ENCODE measurements around the gene MSANTD2.

Gene MSANTD2

DNA sequence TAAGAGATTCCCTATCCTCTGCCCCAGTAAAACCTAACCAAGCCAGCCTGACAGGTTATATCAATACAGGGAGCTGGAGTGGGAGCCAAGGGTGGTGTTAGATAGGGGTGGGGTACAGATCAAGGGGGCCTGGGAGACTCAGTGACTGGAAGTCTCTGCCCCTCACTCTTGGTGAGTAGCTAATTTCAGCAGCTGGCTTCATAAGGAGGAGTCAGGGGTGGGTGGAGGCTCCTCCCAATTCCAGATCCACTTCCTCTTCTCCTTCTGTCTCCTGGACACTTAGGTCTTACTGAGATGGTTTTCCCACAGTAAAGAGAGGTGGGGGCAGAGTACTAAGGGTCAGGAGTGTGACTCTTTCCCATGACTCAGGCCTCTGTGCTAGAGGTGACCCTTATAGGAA is 47.0 kb downstream of the MSANTD2 start:
- no peak for DNase-seq (ENCODE audit: low read depth)

DNA sequence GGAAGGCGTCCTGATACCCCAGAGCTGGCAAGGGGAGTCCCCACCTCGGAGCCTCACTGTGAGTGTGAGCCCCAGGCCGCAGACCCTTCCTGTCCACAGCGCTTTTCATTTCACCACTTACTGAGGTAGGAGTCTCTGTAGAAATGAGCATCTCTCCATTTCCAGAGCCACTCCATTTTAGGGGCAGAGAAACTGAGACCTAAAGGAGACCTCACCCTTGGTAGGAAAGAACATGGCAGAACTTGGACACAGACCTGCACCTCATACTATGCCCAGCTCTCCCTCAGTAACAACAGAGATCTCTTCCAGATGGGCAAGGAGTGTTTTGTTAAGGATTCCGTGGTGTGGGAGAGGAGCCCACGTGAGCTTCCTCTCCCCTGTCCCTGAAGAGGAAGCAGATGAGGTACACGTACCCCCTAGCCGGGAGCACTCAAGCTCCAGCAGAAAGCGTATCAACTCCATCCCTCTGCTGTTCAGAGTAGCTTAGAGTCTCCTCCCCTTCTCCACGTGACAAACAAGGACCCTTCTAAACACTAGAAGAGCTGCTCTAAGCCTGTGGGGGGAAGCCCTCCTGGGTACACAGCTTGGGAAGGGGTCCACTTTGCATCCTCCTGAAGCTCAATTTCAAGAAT is 47.6 kb downstream of the MSANTD2 start:
- no peak for DNase-seq (ENCODE audit: low read depth)

DNA sequence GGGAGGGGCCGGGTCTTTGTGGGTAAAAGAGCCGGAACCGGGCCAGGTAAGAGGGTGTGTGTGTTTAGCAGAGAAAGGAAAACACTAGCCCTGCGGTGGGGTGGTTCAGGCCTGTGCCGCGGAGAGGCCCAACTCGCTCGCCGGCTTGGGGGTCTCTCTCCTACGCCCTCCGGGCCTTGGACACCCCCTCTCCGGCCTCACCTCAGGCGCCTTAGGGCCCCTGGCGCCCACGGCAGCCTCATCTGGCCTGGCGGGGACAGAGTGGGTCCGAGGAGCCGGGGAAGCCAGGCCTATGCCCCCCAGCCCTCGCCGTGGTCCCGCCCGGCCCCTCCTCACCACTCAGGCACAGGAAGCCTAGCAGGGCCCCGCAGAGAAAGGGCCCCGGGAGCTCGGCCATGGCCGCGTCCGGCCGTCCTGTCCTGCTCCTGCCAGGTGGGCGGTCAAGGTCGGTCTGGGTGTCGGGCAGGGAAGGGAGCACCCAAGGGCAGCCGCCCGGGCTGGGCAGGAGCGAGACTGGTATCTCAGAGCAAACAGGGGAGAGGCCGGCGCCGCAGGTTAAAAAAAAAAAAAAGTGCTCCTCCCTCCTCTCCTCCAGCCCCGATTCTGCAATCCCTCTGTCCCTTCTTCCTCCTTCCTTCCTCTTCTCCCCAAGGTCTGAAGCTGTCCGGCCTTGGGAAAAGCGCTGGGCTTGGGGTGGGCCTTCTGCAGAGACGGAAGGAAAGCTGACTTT is 48.3 kb downstream of the MSANTD2 start, which contains the start of gene VSIG2:
Gene VSIG2, minus strand, starts transcription at position 515 of the 730 bp plus-strand sequence. Its CDS starts 118 bp downstream, at position 397.
- DNase-seq (ENCODE audit: low read depth): no peak

DNA sequence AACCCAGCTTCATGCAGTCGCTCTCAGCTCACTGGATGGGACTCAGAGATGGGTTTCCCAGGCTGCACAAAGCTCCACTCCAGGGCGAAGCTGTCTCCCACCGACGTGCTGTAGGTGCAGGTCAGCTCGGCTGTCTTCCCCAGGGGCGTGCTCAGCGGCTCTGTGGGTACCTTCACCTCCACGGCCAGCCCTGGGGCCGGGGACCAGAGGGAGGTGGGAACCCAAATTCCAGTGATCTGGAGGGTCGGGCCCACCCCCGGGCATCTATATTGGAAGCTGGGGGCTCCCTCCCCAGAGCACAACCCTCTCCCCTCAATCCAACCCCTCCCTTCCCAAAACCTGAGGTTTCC is 48.8 kb downstream of the MSANTD2 start:
- DNase-seq (ENCODE audit: low read depth): no peak

- DNase-seq (ENCODE audit: low read depth): no peak
These were observed 50.3 kb downstream of the MSANTD2 start for GRCh38 chr11:124749912-124750311.

DNA sequence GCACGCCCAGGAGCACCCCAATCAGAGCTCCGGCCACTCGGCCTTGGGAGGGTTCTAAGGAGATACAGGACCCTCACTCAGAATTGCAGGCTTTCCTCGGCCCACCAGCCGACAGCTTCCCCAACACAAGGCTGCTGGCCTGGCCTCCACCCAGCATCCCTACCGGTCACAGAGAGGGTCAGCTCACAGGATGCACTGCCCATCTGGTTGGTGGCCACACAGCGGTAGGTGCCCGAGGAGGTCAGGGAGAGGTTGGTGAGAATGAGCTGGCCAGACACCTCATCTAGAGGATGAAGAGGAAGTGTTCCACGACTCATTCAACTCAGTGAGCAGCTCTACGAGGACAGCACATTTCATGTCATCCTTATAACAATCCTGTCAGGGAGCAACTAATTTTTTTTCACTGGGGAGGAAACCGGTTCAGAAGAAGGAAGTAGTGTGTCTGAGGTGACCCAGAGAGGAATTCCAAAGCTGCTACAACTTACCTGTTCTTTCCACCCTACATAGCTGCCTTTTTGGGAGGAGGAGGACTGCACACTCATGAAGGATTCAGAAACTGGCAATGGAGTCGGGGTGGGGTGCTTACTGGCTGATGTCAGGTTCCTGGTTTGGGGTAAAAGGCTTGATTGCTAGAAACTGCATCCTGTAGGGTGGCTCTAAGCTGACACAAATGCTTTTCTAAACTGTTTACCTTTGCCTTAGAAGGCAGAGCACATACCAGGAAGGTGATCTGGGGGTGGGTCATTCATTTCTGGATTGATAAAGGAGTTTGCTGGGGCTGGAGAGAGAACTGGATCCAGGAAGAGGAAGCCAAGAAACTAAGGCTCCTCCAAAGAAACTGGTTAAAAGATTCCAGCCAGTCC is 51.5 kb downstream of the MSANTD2 start:
- DNase-seq (ENCODE audit: low read depth): no peak

DNA sequence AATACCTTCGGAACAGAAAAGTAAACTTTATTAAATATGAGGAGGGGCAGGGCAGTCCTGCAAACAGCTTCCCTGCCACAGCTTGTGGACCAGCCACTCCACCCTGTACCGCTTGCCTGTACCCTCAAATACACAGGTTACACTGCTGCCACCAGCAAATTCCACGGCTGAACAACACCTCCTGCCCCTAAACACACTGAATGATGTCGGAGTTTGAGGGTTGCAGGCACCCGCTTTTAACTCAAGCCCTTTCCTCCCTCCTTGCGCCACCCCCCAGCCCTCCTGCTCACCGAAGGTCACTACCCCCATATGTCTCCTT is 52.1 kb downstream of the MSANTD2 start:
- no peak for DNase-seq (ENCODE audit: low read depth)

DNA sequence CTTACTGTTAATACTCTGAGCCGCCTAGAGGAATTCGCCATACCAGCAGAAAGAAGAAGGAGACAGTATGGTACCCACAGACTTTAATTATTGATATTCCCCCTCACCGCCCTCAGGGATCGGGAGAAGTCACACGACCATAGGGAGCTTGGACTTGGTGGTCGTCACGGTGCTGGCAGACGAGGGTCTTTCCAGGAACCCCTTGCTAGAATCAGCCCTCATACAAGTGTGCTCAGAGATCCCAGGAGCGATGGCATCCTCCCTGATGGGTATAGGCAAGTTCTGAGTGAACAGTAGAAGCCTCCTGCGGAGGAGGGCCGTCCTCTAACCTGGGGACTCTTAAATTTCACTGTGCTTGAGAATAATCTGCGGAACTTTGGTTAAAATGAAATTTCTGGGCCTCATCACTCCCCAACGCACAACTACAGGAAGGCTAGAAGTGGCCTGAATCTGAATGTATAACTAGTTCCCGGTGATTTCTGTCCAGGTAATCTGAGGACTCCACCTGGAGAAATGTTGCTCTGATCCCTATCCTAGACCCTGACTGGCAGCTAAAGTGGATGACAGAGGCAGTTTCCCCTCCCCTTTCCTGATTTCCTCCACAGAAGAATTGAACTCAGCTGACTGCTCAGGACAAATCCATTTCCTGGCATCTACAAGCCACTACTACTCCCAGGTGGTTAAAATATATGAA is 52.7 kb downstream of the MSANTD2 start:
- DNase-seq (ENCODE audit: low read depth): no peak

GRCh38 chr11:124746621-124747243 is 53.5 kb downstream of the MSANTD2 start:
- DNase-seq (ENCODE audit: low read depth): peak; percentile 67

- DNase-seq (ENCODE audit: low read depth): no peak
These were observed 54.2 kb downstream of the MSANTD2 start for GRCh38 chr11:124745835-124746620.

DNA sequence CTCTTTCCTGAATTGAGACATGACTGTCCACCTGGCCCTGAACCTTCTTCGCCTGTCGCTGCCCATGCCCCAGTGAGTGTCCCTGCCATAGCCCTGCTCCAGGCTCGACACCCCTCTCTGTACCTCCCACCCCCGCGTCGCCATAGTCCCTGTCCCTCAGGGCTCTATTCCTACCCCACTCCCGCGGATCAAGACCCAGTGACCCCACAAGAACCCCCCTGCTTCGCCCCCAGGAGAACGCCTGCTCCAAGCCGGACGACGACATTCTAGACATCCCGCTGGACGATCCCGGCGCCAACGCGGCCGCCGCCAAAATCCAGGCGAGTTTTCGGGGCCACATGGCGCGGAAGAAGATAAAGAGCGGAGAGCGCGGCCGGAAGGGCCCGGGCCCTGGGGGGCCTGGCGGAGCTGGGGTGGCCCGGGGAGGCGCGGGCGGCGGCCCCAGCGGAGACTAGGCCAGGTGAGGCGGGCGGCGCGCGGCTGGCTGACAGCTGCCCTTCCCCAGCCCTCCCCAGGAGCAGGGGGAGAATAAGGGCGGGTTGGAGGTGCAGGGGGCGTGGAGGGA is 54.9 kb downstream of the MSANTD2 start:
- no peak for DNase-seq (ENCODE audit: low read depth)

DNA sequence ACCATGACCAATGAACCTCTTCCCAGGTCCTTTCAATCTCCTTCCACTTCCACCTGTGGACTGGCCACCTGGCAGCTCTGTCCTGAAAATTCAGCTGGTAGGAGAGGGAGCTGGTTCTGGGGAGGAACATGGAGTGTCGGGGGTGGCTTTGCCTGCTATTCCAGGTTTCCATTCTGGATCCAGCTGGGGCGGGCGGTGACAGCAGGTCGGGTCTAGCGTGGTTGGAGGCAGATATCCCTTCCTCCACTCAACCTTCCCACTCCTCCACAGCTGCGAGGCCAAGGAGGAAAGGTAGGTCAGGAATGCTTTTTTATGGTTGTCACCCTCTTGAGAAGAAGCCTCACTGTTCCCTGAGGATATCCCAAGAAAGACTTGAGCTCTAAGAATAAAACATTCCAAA is 57.2 kb downstream of the MSANTD2 start:
- no peak for DNase-seq (ENCODE audit: low read depth)

DNA sequence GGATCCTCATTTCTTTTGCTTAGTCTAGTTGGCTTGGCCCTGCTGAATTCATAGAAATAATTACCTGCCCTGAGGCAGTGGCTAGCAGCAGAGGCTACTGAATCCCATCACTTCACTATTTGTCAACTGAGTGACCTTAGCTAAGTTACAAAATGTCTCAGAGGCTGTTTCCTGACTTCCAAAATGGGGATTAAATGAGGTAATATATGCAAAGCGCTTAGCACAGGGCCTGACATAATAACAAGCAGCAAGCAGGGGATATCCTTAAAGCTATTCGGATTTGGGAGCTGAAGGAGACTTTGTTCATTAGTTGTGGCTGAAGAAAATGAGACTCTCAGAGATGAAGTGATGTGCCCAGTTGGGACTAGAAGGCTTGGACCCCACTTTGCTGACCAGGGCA is 57.7 kb downstream of the MSANTD2 start:
- DNase-seq (ENCODE audit: low read depth): no peak

GRCh38 chr11:124740277-124740882 is 59.8 kb downstream of the MSANTD2 start:
- DNase-seq (ENCODE audit: low read depth): peak; percentile 35

DNA sequence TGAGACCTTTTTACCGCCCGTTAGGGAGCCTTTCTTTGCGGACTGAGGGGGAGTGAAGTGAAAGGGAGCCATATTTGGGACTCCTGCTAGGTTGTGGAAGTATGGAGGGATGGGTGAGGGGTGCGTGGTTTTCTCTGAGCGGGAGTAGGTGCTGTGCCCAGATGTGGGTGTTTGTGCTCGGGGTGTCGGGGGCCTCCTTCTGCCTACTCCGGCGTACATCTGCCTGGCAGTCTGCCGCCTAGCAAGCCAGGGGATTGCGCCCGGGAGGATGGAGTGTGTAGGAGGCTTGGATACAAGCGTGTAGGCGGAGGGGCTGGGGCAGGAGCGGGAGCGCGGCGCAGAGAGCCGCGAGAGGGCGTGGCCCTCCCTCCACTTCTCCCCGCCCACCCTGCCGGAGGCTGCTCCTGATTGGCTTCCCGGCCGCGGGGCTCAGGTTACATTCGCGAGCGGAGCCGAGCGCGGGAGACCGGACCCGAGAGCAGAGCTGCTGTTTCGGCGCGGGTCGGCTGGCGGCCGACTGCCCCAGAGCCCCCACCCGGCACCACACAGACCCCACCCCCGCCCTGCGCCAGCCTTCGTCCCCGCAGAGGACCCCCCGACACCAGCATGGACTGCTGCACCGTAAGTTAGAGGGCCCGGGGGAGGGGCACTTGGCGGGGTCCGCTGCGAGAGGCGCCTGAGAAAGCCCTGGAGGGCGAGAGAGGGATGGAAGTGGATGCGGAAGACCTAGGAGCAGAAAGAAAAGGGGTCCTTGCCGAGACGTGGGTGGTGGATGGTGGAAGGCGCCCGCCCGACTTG is 60.5 kb downstream of the MSANTD2 start, which contains the start of gene NRGN:
Gene NRGN, plus strand, starts transcription at position 464 of the 798 bp plus-strand sequence. Its CDS starts 143 bp downstream, at position 607.
- DNase-seq (ENCODE audit: low read depth): peak; percentile 73

DNA sequence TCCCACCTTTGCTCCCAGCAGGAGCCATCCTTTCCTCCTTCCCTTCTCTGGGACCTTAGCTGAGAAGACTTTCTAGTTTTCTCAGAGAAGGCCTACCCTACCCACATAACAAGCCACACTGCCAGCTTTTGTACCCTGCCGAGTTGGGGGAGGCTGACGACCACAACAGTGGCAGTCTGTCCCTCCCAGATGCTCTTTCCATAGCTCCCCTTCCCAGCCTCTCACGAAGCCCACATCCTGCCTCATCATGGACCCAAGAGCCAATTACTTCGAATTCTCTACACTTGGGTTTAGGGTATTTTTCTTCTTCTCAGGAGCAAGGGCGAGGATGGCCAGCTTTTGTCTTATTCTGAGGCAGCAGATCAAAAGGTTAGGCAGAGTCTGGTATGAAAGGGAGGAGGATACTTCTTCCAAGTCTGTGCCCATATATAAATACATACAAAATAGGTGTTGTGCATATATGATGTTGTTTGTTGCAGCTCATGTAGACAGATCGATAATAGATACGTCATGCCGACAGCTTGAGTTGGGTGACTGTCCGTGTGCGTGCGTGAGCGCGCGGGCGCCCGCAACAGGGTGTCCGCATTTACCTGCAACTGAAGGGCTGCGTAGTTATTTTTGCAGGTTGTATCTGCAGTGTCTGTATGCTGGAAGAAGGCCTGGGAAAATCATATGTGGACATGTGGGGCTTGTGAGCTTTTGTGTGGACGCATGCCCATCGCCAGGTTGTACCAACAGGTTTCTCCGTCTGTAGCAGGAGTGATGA is 61.3 kb downstream of the MSANTD2 start:
- DNase-seq (ENCODE audit: low read depth): no peak

DNA sequence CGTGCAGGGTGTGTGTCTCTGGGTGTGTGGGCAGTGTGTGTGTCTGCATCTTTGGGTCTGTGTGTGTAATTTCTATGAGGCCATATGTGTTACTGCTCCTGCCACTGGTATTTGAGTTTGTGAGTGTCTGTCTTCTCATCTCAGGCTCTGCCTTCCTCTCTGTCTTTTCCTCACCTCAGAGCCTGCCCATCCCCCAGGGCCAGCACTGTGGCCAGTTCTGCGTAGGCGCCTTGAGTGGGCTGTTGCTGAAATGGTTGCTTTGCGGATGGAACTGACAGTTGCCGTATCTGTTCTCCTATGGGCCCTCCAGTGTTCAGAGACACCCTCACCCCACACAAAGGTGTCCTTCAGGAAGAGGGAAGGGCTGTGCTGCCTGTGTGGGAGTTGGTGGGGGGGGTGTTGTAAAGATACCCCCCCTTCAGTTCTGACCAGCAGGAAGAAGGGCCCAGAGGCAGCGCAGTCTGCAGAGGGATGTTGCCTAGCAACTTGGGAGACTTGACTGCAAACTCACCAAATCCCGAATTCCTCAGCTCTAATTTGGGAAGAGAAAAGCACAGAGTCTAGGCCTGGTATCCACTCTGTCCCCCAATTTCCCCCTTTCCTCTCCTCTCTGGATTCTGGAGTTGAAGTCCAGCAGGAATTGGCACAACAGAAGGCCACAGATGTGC is 62.4 kb downstream of the MSANTD2 start:
- DNase-seq (ENCODE audit: low read depth): no peak

GRCh38 chr11:124736736-124737135 is 63.5 kb downstream of the MSANTD2 start:
- DNase-seq (ENCODE audit: low read depth): no peak

Data from stimulated activated CD4-positive, alpha-beta T cell treated with anti-CD3 and anti-CD28 coated beads, Interleukin-2, amount 100 ng/mL, for 4 hours (primary cell).